ENCODE data around the gene PGAM5. TPM values are rescaled to one million over a fixed set of nuclear protein-coding genes. Genes with fewer than 3 reads are reported as not detected.

Gene PGAM5
- total and polyA plus RNA-seq, 10 of the 15 experiments (the other 5 are each of a cell fraction or from before 2014, with no cell fraction given) = 8.2 to 90.9 (median 45.3) TPM

DNA sequence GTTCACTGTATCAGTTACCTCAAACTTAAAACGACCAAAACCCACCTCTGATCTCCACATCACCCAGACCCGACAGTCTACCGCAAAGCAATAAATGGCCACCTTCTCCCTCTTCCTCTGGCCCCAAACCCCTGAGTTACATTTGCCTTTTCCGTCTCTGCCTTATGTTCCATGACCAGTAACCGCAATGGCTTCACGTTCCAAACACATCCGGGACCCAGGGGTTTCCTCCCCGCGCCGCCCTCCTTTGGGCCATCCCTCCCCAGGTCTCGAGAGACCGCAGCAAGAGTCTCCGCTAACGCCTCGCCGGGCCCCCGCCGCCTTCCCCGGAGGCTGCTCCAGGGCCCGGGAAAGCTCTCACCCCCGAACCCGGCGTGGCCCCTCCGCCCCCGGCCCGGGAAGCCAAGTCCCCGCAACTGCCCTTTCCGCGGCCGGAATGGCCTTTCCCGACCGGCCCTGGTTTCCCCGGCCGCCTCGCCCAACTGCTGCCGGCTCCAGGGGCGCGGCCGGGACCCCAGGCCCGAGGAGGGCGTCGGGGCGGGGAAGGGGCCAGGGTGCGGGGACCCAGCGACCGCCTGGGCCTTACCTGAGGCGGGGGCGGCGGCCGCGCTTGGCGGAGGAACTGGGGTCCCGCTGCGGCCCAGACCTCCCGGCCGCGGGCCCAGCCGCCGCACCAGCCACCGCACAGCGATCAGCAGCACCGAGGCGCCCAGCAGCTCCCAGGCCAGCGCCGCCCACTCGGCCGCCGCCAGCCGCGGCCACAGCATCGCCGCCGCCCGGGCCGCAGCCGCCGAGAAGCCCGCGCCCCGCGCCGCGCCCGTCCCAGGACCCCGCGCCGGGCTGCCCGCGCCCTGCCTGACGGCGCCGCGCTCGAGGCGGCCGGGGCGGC lies 50.6 kb downstream of the PGAM5 start, which contains the start of gene ANKLE2:
Gene ANKLE2, minus strand, starts transcription at position 801 of the 889 bp plus-strand sequence. Its CDS starts 34 bp downstream, at position 767.
- no peaks in the 10 kb centered on the region for H4K20me1 ChIP-seq (ENCODE audit: control insufficient read depth, insufficient read depth)
- CTCF ChIA-PET = no interaction called here
- H3K36me3 ChIP-seq (ENCODE audit: control insufficient read depth in 2 of 2, insufficient read depth in 2 of 2, low read length in 1 of 2) = peaks cover 0 to 8% of the 10 kb centered on the region in 2 experiments; a peak in 3 of 4 replicates
- POLR2A ChIA-PET = interaction anchor here (1.0 kb wide), 1 partner anchor 11 kb away, joined by 3 read pairs; no protein-coding TSS in a partner anchor
- H3K79me2 ChIP-seq (ENCODE audit: control insufficient read depth, insufficient read depth, low read length) = peaks cover 50% of the 10 kb centered on the region
- under 1% methylated on average over 39 of the region's 97 CpGs for WGBS (ENCODE audit: insufficient coverage, insufficient replicate concordance, low lambda C conversion rate, missing lambda C conversion rate)
- H3K9ac ChIP-seq (ENCODE audit: control insufficient read depth, insufficient read depth, low read length) = peak within 1 kb of the TSS; percentile 83
- no peaks in the 10 kb centered on the region for H3K27me3 ChIP-seq (replicated peaks in 1 of 2; ENCODE audit: control insufficient read depth in 2 of 2, insufficient read depth in 2 of 2, low read length in 1 of 2)
- intact Hi-C loops (cut with micrococcal nuclease; ENCODE audit: unreplicated experiment) = loop anchor here (5.0 kb wide), 1 partner anchor 321 kb away; the partner anchor contains the start of gene ZNF140
- in situ Hi-C loops (cut with MboI) = no loop called here
- BruUV-seq (replicated peaks) = no TSS peak
- H3K4me3 ChIP-seq = peak within 1 kb of the TSS; percentile 90
- ATAC-seq = peak; percentile 45
- SMC1A ChIA-PET (ENCODE audit: uncharacterized antibody, unreplicated experiment) = interaction anchor here (0.9 to 1.5 kb wide), 2 partner anchors 9 to 11 kb away, joined by 3 to 5 read pairs; no protein-coding TSS in a partner anchor
- no peaks in the 10 kb centered on the region for H3K9me3 ChIP-seq (replicated peaks; ENCODE audit: control insufficient read depth, insufficient read depth, low read length)
- no peaks in the 10 kb centered on the region for H3K4me1 ChIP-seq (ENCODE audit: control insufficient read depth, insufficient read depth, low read length)
- peak within 1 kb of the TSS; percentile 85 for H3K27ac ChIP-seq (ENCODE audit: control insufficient read depth, insufficient read depth)
- DNase-seq (ENCODE audit: low read depth, low spot score) = no peak
- RAD21 ChIA-PET (ENCODE audit: unreplicated experiment) = interaction anchor here (0.7 to 0.9 kb wide), 2 partner anchors 9 to 11 kb away, joined by 3 to 5 read pairs; no protein-coding TSS in a partner anchor
- peak within 1 kb of the TSS; percentile 89 for H3K4me2 ChIP-seq (ENCODE audit: control insufficient read depth, insufficient read depth)
- peak within 1 kb of the TSS; percentile 59 for H2AFZ ChIP-seq (ENCODE audit: control insufficient read depth, low read depth, low read length)
- peak; percentile 49 for FAIRE-seq
- TF ChIP-seq IKZF2 (IDR thresholded peaks at IDR 0.05) (peak in 1 of 2 experiments; percentile 33), BRCA1 (IDR thresholded peaks at IDR 0.05; ENCODE audit: low read depth, low read length) (no peak), GATAD2B (conservative IDR thresholded peaks at IDR 0.05; ENCODE audit: low read depth) (peak; percentile 45; the same call in 1 of the 2 replicates), RFX5 (IDR thresholded peaks at IDR 0.05; ENCODE audit: low read depth, low read length) (no peak), NBN (IDR thresholded peaks at IDR 0.05) (peak; percentile 28; the same call in 1 of the 2 replicates)
- TF ChIP-seq, protein P1, sequence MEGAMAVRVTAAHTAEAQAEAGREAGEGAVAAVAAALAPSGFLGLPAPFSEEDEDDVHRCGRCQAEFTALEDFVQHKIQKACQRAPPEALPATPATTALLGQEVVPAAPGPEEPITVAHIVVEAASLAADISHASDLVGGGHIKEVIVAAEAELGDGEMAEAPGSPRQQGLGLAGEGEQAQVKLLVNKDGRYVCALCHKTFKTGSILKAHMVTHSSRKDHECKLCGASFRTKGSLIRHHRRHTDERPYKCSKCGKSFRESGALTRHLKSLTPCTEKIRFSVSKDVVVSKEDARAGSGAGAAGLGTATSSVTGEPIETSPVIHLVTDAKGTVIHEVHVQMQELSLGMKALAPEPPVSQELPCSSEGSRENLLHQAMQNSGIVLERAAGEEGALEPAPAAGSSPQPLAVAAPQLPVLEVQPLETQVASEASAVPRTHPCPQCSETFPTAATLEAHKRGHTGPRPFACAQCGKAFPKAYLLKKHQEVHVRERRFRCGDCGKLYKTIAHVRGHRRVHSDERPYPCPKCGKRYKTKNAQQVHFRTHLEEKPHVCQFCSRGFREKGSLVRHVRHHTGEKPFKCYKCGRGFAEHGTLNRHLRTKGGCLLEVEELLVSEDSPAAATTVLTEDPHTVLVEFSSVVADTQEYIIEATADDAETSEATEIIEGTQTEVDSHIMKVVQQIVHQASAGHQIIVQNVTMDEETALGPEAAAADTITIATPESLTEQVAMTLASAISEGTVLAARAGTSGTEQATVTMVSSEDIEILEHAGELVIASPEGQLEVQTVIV (IDR thresholded peaks at IDR 0.05; ENCODE audit: borderline replicate concordance, partially characterized antibody) = no peak
- TF ChIP-seq, protein P2, sequence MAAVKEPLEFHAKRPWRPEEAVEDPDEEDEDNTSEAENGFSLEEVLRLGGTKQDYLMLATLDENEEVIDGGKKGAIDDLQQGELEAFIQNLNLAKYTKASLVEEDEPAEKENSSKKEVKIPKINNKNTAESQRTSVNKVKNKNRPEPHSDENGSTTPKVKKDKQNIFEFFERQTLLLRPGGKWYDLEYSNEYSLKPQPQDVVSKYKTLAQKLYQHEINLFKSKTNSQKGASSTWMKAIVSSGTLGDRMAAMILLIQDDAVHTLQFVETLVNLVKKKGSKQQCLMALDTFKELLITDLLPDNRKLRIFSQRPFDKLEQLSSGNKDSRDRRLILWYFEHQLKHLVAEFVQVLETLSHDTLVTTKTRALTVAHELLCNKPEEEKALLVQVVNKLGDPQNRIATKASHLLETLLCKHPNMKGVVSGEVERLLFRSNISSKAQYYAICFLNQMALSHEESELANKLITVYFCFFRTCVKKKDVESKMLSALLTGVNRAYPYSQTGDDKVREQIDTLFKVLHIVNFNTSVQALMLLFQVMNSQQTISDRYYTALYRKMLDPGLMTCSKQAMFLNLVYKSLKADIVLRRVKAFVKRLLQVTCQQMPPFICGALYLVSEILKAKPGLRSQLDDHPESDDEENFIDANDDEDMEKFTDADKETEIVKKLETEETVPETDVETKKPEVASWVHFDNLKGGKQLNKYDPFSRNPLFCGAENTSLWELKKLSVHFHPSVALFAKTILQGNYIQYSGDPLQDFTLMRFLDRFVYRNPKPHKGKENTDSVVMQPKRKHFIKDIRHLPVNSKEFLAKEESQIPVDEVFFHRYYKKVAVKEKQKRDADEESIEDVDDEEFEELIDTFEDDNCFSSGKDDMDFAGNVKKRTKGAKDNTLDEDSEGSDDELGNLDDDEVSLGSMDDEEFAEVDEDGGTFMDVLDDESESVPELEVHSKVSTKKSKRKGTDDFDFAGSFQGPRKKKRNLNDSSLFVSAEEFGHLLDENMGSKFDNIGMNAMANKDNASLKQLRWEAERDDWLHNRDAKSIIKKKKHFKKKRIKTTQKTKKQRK (IDR thresholded peaks at IDR 0.05; ENCODE audit: low read depth, low read length) = no peak
- TF ChIP-seq, protein P3, sequence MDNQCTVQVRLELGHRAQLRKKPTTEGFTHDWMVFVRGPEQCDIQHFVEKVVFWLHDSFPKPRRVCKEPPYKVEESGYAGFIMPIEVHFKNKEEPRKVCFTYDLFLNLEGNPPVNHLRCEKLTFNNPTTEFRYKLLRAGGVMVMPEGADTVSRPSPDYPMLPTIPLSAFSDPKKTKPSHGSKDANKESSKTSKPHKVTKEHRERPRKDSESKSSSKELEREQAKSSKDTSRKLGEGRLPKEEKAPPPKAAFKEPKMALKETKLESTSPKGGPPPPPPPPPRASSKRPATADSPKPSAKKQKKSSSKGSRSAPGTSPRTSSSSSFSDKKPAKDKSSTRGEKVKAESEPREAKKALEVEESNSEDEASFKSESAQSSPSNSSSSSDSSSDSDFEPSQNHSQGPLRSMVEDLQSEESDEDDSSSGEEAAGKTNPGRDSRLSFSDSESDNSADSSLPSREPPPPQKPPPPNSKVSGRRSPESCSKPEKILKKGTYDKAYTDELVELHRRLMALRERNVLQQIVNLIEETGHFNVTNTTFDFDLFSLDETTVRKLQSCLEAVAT (IDR thresholded peaks at IDR 0.05) = peak; percentile 33; the same call in 1 of the 2 replicates
- TF ChIP-seq, protein P4, sequence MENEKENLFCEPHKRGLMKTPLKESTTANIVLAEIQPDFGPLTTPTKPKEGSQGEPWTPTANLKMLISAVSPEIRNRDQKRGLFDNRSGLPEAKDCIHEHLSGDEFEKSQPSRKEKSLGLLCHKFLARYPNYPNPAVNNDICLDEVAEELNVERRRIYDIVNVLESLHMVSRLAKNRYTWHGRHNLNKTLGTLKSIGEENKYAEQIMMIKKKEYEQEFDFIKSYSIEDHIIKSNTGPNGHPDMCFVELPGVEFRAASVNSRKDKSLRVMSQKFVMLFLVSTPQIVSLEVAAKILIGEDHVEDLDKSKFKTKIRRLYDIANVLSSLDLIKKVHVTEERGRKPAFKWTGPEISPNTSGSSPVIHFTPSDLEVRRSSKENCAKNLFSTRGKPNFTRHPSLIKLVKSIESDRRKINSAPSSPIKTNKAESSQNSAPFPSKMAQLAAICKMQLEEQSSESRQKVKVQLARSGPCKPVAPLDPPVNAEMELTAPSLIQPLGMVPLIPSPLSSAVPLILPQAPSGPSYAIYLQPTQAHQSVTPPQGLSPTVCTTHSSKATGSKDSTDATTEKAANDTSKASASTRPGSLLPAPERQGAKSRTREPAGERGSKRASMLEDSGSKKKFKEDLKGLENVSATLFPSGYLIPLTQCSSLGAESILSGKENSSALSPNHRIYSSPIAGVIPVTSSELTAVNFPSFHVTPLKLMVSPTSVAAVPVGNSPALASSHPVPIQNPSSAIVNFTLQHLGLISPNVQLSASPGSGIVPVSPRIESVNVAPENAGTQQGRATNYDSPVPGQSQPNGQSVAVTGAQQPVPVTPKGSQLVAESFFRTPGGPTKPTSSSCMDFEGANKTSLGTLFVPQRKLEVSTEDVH (IDR thresholded peaks at IDR 0.05; ENCODE audit: low read depth, partially characterized antibody) = no peak

Data from GM12878 (cell line).